B cell (primary cell): ENCODE measurements around the gene AUP1. TPM values are rescaled to one million over a fixed set of nuclear protein-coding genes. Genes with fewer than 3 reads are reported as not detected.

Experiments used
- ATAC-seq: fragments of 200-7000 bp; cut with Tn5 transposase; one replicate; pipeline ENCODE4 v1.10.0; 2021; ENCODE audit warnings: low read depth, mild to moderate bottlenecking, moderate number of reproducible peaks, moderate library complexity
- CTCF ChIA-PET: fragments of 350-600 bp; sonication (Branson Sonifier 250); formaldehyde crosslinking; loops from one replicate; lab custom pipeline; 2021; ENCODE audit warnings: antibody characterized with exemption, inconsistent platforms; lab: Charles Lee
- POLR2A ChIA-PET: fragments of 350-600 bp; sonication (Branson Sonifier 250); formaldehyde crosslinking; loops from one replicate; lab custom pipeline; 2021; ENCODE audit warnings: antibody characterized with exemption; lab: Charles Lee
- DNase-seq: peaks from one replicate; pipeline ENCODE4 v3.0.0; 2013
- H2AFZ ChIP-seq: 2 replicates; pipeline ENCODE4 v1.6.1; 2012; ENCODE audit warnings: mild to moderate bottlenecking, low read depth, low read length; ENCODE audit not compliant: insufficient read depth, poor library complexity, severe bottlenecking
- H3K27ac ChIP-seq, 2 donors: 1 replicate in 1 of 2; 2 replicates in 1 of 2; pipeline ENCODE4 v1.5.1; 2012 to 2013; ENCODE audit warnings: low read length in 2 of 2, mild to moderate bottlenecking in 2 of 2, moderate library complexity in 1 of 2
- H3K27me3 ChIP-seq, 4 experiments: fragments of 200-600 bp in 1 of 4; sonication (generic) in 1 of 4; replicated peaks in 1 of 4; 1 replicate in 2 of 4; 2 replicates in 2 of 4; pipeline versions ENCODE4 v1.6.1 to v1.7.0; 2013 to 2016; ENCODE audit warnings: low read length in 3 of 4, mild to moderate bottlenecking in 2 of 4, mixed read lengths in 1 of 4, moderate library complexity in 1 of 4; ENCODE audit not compliant: insufficient read depth in 4 of 4, control insufficient read depth in 3 of 4; ENCODE audit errors: control extremely low read depth in 1 of 4
- H3K36me3 ChIP-seq, 2 experiments: replicated peaks in 1 of 2; 1 replicate in 1 of 2; 2 replicates in 1 of 2; pipeline versions ENCODE4 v1.6.1 to v1.7.1; 2013; ENCODE audit warnings: low read length in 1 of 2; ENCODE audit not compliant: insufficient read depth in 2 of 2, control insufficient read depth in 1 of 2; ENCODE audit errors: control extremely low read depth in 1 of 2, extremely low read depth in 1 of 2
- H3K4me1 ChIP-seq, 2 donors: fragments of 200-600 bp in 1 of 2; sonication (generic) in 1 of 2; 1 replicate in 1 of 2; 2 replicates in 1 of 2; pipeline versions ENCODE4 v1.5.1 to v1.6.1; 2013 to 2017; ENCODE audit warnings: low read length in 2 of 2; ENCODE audit not compliant: control insufficient read depth in 2 of 2, insufficient read depth in 2 of 2
- H3K4me2 ChIP-seq: replicated peaks from 2 replicates; pipeline ENCODE3; 2012; ENCODE audit warnings: mild to moderate bottlenecking, low read depth, low read length; ENCODE audit not compliant: poor library complexity, severe bottlenecking
- H3K4me3 ChIP-seq, 5 experiments: fragments of 200-600 bp in 1 of 5; sonication (generic) in 1 of 5; 1 replicate in 3 of 5; 2 replicates in 2 of 5; pipeline versions ENCODE4 v1.5.1 to v1.7.0; 2011 to 2016; ENCODE audit warnings: low read length in 4 of 5, mild to moderate bottlenecking in 4 of 5, low read depth in 2 of 5, control low read depth in 1 of 5, moderate library complexity in 1 of 5; ENCODE audit not compliant: insufficient read depth in 1 of 5; ENCODE audit errors: control extremely low read depth in 1 of 5, extremely low read depth in 1 of 5
- H3K79me2 ChIP-seq: fragments of 200-600 bp; sonication (generic); one replicate; pipeline ENCODE4 v1.6.0; 2016; ENCODE audit warnings: low read length; ENCODE audit not compliant: control insufficient read depth, insufficient read depth
- H3K9ac ChIP-seq: fragments of 200-600 bp; sonication (generic); 2 replicates; pipeline ENCODE4 v1.6.1; 2017; ENCODE audit warnings: mild to moderate bottlenecking, low read length, moderate library complexity
- H3K9me3 ChIP-seq, 3 donors: one replicate each; pipeline versions ENCODE4 v1.6.1 to v1.7.1; 2013; ENCODE audit warnings: low read length in 2 of 3; ENCODE audit not compliant: control insufficient read depth in 2 of 3, insufficient read depth in 1 of 3; ENCODE audit errors: control extremely low read depth in 1 of 3
- H4K20me1 ChIP-seq: 2 replicates; pipeline ENCODE4 v1.6.0; 2012; ENCODE audit warnings: mild to moderate bottlenecking, low read length; ENCODE audit not compliant: insufficient read depth, control insufficient read depth, poor library complexity, severe bottlenecking
- H3K27ac Mint-ChIP-seq: one replicate; pipeline ENCODE4 v1.8.0; 2021; ENCODE audit warnings: mixed read lengths
- H3K27me3 Mint-ChIP-seq: one replicate; pipeline ENCODE4 v1.8.0; 2021; ENCODE audit warnings: mixed read lengths
- H3K4me1 Mint-ChIP-seq: one replicate; pipeline ENCODE4 v1.8.0; 2021; ENCODE audit warnings: mixed read lengths
- H3K4me3 Mint-ChIP-seq: one replicate; pipeline ENCODE4 v1.8.0; 2021; ENCODE audit warnings: mixed read lengths
- H3K9me3 Mint-ChIP-seq: one replicate; pipeline ENCODE4 v1.8.0; 2022; ENCODE audit warnings: mixed read lengths; ENCODE audit not compliant: insufficient read depth
- CTCF ChIP-seq: fragments of 200-600 bp; IDR thresholded peaks from one replicate; pipeline ENCODE4 v1.8.0; 2022; ENCODE audit warnings: antibody characterized with exemption, mild to moderate bottlenecking
- EZH2 ChIP-seq: IDR thresholded peaks from 2 replicates; pipeline ENCODE4 v1.6.1; 2012; ENCODE audit warnings: borderline replicate concordance, low read depth, mild to moderate bottlenecking, moderate library complexity, low read length; ENCODE audit not compliant: insufficient read depth, poor library complexity, severe bottlenecking
- WGBS: methylation state at CpG from one replicate; pipeline ENCODE4 v1.1.5; 2013; ENCODE audit warnings: missing lambda C conversion rate; ENCODE audit not compliant: insufficient coverage; 5-methylcytosine and 5-hydroxymethylcytosine counted together
- intact Hi-C: fragments of 100-400 bp; cut with micrococcal nuclease; formaldehyde crosslinking; loops from one replicate; pipeline ENCODE4 v1.10.0; 2022
- polyA plus RNA-seq: library from polyadenylated mRNA; depleted of rRNA; stranded (reverse); fragments of >200 nt; gene quantifications from 2 replicates; pipeline ENCODE4 v1.2.3, GENCODE V29; 2012
- total RNA-seq, 2 donors: library from RNA; stranded (reverse); fragments of 120-200 nt in 1 of 2; gene quantifications; 1 replicate in 1 of 2; 2 replicates in 1 of 2; pipeline versions ENCODE4 v1.2.3 to v1.2.4, GENCODE V29; 2013 to 2022

AUP1 gene
- total and polyA plus RNA-seq, 2 donors (not counting 1 experiment from before 2014, with no cell fraction given): 201 to 525 TPM

- 3% methylated on average over 36 of the region's 41 CpGs for WGBS
- peaks cover 0 to 67% (median 36%) of the 10 kb centered on the region in 4 experiments for H3K27me3 ChIP-seq
- peaks cover 0 to 7% of the 10 kb centered on the region in 2 experiments for H3K36me3 ChIP-seq
- DNase-seq (peak; percentile 60), ATAC-seq (no peak)
- intact Hi-C loops: loop anchor here (5.0 kb wide), 1 partner anchor 34 kb away; no protein-coding TSS in a partner anchor
- no peak overlapping the region for H3K27ac ChIP-seq
- H3K4me3 ChIP-seq: peak overlapping the region; percentile 26 to 69 (median 38)
- peaks cover 0 to 30% (median 0%) of the 10 kb centered on the region in 3 donors for H3K9me3 ChIP-seq
- no peaks in the 10 kb centered on the region for H3K79me2 ChIP-seq
- H2AFZ ChIP-seq: peak overlapping the region; percentile 64
- H3K27me3 Mint-ChIP-seq: peaks cover 50% of the 10 kb centered on the region
- H4K20me1 ChIP-seq: no peaks in the 10 kb centered on the region
- H3K9me3 Mint-ChIP-seq: no peaks in the 10 kb centered on the region
- H3K9ac ChIP-seq: peak overlapping the region; percentile 70
- ChIA-PET POLR2A (interaction anchor here (0.6 to 1.9 kb wide), 4 partner anchors 8 to 150 kb away, joined by 3 to 7 read pairs (median 4); partner anchors contain the start of gene PCGF1), CTCF (interaction anchor here (0.6 to 1.7 kb wide), 3 partner anchors 8 to 62 kb away, joined by 3 to 6 read pairs (median 4); partner anchors contain the start of gene PCGF1)
- peak overlapping the region; percentile 64 for H3K27ac Mint-ChIP-seq
- peaks cover 46 to 49% of the 10 kb centered on the region in 2 donors for H3K4me1 ChIP-seq
- peaks cover 45% of the 10 kb centered on the region for H3K4me1 Mint-ChIP-seq
- peak overlapping the region; percentile 92 for H3K4me3 Mint-ChIP-seq
- peak overlapping the region; percentile 91 for H3K4me2 ChIP-seq
- TF ChIP-seq EZH2: no peak
- TF ChIP-seq CTCF: no peak
Measured at GRCh38 chr2:74498500-74499266, 30.8 kb downstream of the AUP1 start.
